Measurements from ENCODE around the gene ABAT.

Gene ABAT

GRCh38 chr16:8831871-8832716 lies 157.7 kb downstream of the ABAT start:
- ChIA-PET POLR2A (no interaction called here), CTCF (no interaction called here)
- no peak for DNase-seq (ENCODE audit: extremely low spot score)
- TF ChIP-seq ZNF384 (IDR thresholded peaks at IDR 0.05) = no peak

GRCh38 chr16:8832717-8833105 lies 158.3 kb downstream of the ABAT start:
- CTCF ChIA-PET = no interaction called here

More at GRCh38 chr16:8832717-8833105, 158.3 kb downstream of the ABAT start:
- POLR2A ChIA-PET = no interaction called here
- no peak for DNase-seq (ENCODE audit: extremely low spot score)
- no peak for TF ChIP-seq ELF4 (IDR thresholded peaks at IDR 0.05)
- no peak for TF ChIP-seq BHLHE40 (IDR thresholded peaks at IDR 0.05; ENCODE audit: borderline replicate concordance)
- TF ChIP-seq L3MBTL2 (conservative IDR thresholded peaks at IDR 0.05) = no peak
- TF ChIP-seq NFRKB (IDR thresholded peaks at IDR 0.05) = no peak

All from HEK293T (cell line).